NCI-H2081 (cell line): ENCODE results near the gene PSEN1.
A peak's percentile ranks its signal among the peaks of the same experiment; 100 is the strongest.
"Not testable (repeated sequence)": the region's sequence is repeated elsewhere in the genome, so short reads cannot be mapped to it uniquely, and the experiment has no call there.

Experiments
- DNase-seq, 2 experiments: peaks; one replicate each; lab custom pipeline; 2025; lab: John Stamatoyannopoulos, UW

Gene PSEN1

DNA sequence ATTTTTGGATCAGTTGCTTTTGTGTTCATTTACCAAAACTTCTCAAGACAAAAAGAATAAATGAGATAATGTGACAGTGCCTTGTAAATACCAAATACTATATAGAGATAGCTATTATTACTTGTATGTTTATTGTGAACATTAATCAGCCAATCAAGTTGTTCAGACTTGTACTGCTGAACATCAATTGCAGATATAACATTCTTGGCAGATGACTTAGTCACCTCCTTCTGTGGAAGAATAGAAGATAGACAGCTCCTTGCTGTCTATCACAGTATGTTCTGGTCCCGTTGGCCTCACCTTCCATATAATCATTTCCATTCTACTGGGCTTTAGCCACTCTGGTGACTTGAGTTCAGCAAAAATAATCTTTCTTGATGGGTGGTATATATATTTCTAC lies 30.1 kb downstream of the PSEN1 start:
- no peak for DNase-seq

DNA sequence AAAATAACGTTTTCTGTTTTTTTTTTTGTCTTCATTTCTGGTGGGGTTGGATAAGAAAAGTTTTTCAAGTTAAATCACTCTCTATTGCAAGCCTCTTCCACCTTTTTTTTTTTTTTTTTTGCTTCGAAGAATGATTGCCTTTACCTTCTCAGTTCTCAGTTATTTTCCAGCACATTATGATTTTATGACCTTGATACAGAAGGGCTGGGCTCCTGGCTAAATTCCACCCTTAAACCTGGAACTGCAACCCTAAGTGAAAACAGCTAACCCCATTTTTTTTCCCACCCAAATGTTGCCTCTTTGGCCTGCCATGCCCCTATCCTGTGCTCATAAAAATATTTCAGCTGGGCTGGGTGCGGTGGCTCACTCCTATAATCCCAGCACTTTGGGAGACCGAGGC lies 31.4 kb downstream of the PSEN1 start:
- DNase-seq = no peak

DNA sequence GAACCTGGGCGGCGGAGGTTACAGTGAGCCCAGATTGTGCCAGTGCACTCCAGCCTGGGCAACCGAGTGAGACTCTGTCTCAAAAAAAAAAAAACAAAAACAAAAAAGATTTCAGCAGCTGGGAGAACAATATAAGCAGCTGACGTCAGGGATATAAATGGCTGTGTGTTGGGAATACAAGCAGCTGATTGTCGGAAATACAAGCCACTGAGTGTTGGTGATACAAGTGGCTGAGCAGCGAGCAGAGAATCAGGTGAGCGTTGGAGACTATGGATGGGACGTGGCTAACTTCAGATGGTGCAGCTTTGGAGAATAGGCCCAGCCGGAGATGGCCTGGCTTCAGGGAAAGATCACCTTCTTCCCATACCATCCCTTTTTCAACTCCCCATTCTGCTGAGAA lies 32.0 kb downstream of the PSEN1 start:
- DNase-seq = no peak

DNA sequence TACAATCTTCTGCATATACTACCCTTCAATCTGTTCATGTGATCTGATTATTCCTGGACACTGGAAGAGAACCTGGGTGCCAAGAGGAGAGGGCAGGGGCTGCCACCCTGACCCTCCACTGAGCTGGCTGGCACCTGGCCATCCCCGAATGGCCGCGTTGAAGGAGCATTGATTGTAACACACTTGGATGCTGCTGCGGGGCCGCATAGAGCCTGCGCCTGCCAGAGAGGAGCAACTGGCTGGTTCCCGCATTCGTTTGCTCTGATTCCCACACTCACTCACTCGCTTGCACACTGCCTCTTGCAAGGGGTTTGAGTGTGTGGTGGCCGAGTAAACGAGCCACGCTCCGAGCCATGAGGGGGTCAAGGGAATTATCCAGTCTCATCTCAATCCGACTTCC lies 32.4 kb downstream of the PSEN1 start:
- no peak for DNase-seq

DNA sequence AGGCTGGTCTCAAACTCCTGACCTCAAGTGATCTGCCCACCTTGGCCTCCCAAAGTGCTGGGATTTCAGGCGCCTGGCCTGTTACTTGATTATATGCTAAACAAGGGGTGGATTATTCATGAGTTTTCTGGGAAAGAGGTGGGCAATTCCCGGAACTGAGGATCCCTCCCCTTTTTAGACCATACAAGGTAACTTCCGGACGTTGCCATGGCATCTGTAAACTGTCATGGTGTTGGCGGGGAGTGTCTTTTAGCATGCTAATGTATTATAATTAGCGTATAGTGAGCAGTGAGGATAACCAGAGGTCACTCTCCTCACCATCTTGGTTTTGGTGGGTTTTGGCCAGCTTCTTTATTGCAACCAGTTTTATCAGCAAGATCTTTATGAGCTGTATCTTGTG lies 33.5 kb downstream of the PSEN1 start:
- not testable (repeated sequence) for DNase-seq

DNA sequence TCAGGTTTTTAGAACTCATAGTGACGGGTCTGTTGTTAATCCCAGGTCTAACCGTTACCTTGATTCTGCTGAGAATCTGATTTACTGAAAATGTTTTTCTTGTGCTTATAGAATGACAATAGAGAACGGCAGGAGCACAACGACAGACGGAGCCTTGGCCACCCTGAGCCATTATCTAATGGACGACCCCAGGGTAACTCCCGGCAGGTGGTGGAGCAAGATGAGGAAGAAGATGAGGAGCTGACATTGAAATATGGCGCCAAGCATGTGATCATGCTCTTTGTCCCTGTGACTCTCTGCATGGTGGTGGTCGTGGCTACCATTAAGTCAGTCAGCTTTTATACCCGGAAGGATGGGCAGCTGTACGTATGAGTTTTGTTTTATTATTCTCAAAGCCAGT lies 34.4 kb downstream of the PSEN1 start:
- DNase-seq = no peak

DNA sequence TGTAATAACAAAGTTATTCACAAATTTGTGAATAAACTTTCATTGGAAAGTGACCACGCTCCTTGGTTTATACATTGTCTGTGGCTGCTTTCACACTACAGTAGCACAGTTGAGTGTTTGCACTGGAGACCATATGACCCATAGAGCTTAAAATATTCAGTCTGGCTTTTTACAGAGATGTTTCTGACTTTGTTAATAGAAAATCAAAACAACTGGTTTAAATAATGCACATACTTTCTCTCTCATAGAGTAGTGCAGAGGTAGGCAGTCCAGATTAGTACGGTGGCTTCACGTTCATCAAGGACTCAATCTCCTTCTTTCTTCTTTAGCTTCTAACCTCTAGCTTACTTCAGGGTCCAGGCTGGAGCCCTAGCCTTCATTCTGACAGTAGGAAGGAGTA lies 36.2 kb downstream of the PSEN1 start:
- no peak for DNase-seq

DNA sequence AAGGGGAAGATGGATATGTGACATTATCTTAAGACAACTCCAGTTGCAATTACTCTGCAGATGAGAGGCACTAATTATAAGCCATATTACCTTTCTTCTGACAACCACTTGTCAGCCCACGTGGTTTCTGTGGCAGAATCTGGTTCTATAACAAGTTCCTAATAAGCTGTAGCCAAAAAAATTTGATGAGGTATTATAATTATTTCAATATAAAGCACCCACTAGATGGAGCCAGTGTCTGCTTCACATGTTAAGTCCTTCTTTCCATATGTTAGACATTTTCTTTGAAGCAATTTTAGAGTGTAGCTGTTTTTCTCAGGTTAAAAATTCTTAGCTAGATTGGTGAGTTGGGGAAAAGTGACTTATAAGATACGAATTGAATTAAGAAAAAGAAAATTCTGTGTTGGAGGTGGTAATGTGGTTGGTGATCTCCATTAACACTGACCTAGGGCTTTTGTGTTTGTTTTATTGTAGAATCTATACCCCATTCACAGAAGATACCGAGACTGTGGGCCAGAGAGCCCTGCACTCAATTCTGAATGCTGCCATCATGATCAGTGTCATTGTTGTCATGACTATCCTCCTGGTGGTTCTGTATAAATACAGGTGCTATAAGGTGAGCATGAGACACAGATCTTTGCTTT lies 36.9 kb downstream of the PSEN1 start:
- DNase-seq = peak in 1 of 2 experiments; percentile 12

DNA sequence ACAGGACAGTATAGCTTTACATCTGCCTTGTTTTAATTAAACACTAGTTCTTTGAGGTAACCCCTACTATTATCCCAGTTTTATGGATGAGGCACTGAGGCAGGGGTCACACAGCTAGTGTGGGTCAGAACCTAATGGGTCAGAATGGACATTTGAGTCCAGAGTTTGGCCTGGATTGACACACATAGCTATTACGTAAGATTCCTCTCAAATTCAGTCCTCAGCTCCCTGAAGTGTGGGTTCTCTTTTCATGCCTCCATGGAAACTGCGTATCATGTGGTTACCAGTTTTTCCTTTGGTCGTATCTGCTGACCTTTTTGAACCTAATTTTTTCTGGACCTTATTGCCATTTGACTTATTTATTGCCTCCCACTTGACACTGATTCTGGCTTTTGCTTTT lies 40.4 kb downstream of the PSEN1 start:
- DNase-seq = no peak

DNA sequence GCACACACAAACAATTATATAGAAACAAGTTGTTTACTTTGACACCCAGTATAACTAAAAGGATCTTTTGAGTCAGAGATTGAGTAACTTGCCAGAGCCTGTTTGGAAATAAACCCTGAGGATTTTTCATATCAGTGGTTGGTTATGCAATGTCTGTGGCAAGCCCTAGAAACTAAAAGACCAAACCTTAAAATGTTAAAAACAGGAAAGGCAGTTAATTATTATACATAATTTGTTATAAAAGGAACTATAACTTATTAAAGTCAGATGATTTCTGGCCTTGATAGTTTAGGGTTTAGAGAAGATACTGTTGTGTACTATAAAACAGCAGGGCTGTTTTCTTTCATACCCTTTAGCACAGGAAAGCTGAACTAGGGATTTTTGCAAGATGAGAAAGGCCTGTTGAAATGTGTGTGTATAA lies 44.1 kb downstream of the PSEN1 start:
- no peak for DNase-seq

DNA sequence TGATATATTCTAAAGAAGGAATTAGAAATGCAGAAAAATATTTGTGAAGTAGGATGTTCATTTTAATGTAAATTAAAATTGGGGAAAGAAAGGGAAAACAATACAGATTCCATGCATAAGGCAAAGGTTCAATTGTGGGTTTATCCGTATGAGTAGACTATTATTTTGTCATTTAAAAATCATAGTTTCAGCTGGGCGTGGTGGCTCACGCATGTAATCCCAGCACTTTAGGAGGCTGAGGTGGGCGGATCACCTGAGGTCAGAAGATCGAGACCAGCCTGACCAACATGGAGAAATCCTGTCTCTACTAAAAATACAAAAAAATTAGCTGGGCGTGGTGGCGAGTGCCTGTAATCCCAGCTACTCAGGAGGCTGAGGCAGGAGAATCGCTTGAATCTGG lies 44.7 kb downstream of the PSEN1 start:
- DNase-seq = not testable (repeated sequence)

DNA sequence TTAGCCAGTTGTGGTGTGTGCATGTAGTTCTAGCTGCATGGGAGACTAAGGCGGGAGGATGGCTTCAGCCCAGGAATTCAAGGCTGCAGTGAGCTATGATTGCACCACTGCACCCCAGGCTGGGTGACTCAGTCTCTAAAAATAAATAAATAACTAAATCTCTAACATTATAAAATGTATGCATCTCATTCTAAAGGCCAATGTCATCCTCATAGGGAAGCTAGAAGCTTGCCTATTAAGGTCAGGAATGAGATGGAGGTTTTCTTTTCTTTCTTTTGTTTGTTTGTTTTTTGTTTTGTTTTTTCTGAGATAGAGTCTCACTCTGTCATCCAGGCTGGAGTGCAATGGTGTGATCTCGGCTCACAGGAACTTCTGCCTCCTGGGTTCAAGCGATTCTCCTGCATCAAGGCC lies 52.2 kb downstream of the PSEN1 start:
- no peak for DNase-seq

DNA sequence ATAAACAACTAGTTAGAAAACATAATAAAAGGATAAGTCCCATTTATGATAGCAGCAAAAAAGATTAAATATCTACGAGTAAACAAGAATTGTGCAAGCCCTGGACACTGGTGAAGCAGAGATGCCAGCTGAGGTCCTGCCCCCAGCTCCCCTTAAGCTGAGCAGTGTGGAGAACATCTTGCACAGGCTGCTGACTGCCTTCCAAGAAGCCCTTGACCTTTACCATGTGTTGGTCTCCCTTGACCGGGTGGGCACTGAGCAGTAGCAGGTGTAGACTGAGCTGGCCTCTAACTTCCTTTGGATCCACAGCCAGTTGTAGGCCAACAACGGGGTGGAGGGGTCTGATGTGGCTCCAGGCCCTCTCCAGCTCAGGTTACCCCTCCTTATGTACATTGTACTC lies 53.3 kb downstream of the PSEN1 start:
- DNase-seq = no peak

DNA sequence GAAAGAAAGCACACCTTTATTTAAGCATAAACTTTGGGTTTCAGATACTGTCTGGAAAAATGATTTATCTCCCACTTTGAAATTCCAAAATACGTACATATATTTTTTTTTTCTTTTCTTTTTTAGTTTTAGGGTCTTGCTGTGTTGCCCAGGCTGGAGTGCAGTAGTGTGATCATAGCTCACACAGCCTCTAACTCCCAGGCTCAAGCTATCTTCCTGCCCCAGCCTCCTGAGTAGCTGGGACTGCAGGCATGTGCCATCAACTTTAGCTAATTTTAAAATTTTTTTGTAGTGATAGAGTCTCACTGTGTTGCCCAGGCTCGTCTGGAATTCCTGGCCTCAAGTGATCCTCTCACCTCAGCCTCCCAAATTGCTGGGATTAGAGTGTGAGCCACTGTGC lies 55.1 kb downstream of the PSEN1 start:
- no peak for DNase-seq

DNA sequence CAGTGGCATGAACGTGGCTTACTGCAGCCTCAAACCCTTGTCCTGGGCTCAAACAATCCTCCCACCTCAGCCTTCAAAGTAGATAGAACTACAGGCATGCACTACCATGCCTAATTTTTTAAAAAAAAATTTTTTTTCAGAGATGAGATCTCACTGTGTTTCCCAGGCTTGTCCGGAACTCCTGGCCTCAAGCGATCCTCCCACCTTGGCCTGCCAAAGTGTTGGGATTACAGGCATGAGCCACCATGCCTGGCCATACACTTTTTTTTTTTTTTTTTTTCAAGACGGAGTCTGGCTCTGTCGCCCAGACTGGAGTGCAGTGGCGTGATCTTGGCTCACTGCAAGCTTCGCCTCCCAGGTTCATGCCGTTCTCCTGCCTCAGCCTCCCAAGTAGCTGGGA lies 58.0 kb downstream of the PSEN1 start:
- not testable (repeated sequence) for DNase-seq

DNA sequence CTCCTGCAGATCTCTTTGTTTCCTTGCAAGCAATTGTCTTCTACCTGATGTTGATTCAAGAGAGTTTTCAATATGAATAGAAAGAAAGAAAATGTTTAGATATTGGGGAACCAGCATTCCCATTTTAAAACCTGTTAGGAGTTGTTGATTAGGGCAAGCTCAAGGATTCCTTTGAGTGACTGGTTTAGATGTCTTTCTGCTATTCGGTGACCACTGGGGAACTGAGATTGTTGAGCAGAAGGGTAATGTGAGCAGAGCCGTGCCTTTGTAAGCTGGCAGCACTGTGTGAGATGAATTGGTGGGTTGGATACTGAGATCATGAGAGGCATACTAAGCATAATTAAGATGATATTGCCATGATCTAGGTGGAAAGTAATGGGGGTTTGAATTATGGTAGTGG lies 61.9 kb downstream of the PSEN1 start:
- DNase-seq = no peak

DNA sequence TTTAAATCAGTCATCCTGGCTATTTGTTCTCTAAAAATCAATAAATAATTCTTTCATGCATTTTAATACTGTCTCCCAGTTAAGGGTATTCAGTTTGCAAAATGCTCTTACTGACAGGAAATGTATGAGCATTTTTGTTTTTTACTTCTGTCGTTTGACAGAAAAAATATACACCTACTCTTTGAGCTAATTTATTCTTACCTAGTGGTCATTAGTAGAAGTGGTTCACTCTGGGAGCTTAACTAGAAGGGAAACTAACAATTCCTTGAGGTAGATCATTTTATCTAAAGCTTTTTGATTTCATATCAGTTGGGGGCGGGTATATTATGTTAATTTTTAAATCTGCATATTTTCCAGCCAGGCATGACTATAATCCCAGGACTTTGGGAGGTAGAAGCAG lies 67.2 kb downstream of the PSEN1 start:
- DNase-seq = no peak

DNA sequence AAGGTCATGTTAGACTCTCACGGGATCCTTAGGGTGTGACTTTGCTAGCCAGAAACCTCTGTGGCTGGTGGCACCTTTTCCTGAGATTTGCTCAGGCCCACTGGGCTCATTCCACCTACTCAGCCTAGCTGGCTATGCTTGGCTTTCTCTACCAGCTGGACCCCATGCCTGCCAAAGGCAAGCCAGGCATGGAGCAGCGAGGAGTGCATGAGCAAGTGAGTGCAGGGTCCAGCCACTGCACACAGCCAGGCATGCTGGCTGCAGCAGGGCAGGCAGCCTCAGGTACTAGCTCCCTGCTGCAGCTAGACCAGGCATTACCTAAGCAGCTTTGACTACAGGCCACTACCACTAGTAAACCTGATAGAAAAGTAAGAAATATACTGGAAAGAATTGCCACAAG lies 71.3 kb downstream of the PSEN1 start:
- no peak for DNase-seq

DNA sequence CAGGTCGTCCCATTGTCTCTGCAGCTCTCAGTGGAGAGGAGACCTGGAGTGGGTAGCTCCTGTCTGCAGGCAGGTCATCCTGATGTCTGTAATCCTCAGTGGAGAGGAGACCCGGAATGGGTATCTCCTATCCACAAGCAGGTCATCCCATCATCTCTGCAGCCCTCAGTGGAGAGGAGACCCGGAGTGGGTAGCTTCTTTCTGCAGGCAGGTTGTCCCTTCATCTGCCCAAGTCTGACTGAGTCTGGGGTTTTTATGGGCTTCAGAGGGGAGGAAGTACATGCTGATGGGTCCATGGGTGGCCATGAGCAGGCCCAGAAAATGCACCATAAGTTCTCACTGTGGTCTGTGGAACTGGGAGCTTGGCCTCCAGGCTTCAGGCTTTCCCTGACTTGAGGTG lies 72.1 kb downstream of the PSEN1 start:
- no peak for DNase-seq

DNA sequence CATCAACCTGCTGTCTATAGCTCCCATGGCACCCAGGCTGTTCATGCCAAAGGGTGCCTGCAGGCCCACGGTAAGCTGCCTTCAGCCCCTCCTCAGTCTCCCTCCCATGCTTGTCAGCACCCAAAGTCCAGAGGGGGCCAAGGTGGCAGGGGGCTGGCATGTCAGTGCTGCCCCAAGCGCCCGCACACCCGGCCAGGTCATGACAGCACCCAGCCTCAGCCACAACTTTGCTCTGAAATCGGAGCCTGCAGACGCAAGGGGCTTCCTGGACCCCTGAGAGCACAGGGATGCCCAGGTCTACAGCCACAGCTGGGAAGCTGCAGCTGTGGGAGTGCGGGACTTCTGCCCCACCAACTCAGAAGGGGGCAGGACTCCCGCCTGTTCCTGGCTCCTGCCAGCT lies 72.5 kb downstream of the PSEN1 start:
- DNase-seq = no peak

DNA sequence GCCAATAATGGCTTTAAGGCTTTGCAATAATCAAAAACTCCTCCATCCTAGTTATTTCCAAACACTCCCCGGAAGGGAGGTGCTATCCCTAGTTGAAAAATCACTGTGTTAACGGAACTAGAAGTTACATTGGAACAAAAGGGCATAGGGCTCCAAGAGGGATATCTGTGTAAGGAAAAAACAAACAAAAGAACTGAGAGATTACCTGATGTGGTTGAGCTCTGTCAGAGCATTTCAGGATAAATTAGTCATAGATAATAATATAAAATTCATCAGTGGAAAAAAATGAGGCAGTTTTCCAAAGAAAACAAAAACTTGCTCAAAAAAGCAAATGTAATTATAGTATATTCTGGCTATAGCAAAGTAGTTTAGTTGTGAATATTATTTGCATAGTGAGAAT lies 73.6 kb downstream of the PSEN1 start:
- DNase-seq = no peak

DNA sequence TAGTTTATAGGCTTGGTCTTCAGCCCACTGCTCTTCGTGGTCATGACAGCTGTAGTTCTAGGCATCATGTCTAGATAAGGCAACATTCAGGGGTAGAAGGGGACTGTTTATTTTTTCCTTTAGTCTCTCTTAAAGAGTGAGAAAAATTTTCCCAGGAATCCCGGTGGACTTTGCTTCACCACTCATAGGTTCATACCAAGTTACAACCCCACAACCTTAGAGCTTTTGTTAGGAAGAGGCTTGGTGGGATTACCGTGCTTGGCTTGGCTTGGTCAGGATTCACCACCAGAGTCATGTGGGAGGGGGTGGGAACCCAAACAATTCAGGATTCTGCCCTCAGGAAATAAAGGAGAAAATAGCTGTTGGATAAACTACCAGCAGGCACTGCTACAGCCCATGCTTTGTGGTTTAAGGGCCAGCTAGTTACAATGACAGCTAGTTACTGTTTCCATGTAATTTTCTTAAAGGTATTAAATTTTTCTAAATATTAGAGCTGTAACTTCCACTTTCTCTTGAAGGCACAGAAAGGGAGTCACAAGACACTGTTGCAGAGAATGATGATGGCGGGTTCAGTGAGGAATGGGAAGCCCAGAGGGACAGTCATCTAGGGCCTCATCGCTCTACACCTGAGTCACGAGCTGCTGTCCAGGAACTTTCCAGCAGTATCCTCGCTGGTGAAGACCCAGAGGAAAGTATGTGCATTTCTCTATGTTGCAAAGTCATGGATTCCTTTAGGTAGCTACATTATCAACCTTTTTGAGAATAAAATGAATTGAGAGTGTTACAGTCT lies 75.1 kb downstream of the PSEN1 start:
- no peak for DNase-seq

DNA sequence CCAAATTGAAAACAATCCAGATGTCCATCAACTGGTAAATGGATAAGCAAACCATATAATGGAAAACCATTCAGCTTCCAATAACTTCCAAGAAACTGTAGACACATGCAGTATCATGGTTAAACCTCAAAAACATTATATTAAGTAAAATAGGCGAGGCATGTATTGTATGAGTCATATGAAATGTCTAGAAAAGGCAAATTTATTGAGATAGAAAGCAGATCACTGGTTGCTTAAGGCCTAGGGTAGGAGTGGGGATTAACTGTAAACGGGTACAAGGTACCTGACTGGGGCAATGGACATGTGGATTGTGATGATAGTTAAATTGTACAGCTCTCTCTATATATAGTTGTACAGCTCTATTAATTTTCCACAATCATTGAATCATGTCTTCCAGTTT lies 79.7 kb downstream of the PSEN1 start:
- DNase-seq = no peak

DNA sequence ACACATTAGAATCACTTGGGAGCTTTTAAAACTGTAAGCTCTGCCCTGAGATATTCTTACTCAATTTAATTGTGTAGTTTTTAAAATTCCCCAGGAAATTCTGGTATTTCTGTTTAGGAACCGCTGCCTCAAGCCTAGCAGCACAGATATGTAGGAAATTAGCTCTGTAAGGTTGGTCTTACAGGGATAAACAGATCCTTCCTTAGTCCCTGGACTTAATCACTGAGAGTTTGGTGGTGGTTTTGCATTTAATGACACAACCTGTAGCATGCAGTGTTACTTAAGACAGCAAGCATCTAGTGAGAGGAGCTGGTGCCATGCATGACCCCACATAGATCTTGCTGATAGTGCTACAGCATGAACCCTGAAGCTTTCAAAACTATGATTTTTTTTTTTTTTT lies 81.1 kb downstream of the PSEN1 start:
- DNase-seq = no peak
